Stimulated activated naive B cell treated with anti-CD40 and anti-IgM and Interleukin-4, amounts not matched to agents 10 μg/mL and 1 μg/mL and 100 μg/mL, for 72 hours (primary cell): ENCODE results near the gene NT5M.

ENCODE experiments used
- ATAC-seq, 2 donors: fragments of 150-1000 bp; cut with Tn5 transposase; replicated peaks; 2 replicates each; pipeline ENCODE4 v1.10.0; 2021; ENCODE audit warnings: moderate library complexity in 1 of 2
- DNase-seq: peaks from one replicate; pipeline ENCODE4 v3.0.0; 2021
- H3K27ac Mint-ChIP-seq: one replicate; pipeline ENCODE4 v1.8.0; 2022; ENCODE audit warnings: mild to moderate bottlenecking, mixed read lengths
- H3K27me3 Mint-ChIP-seq, 2 donors: one replicate each; pipeline ENCODE4 v1.8.0; 2022; ENCODE audit warnings: mixed read lengths in 2 of 2
- H3K36me3 Mint-ChIP-seq, 2 donors: one replicate each; pipeline ENCODE4 v1.8.0; 2022; ENCODE audit warnings: mixed read lengths in 2 of 2, mild to moderate bottlenecking in 1 of 2
- H3K4me1 Mint-ChIP-seq, 2 donors: one replicate each; pipeline ENCODE4 v1.8.0; 2022; ENCODE audit warnings: mixed read lengths in 2 of 2, mild to moderate bottlenecking in 1 of 2
- H3K4me3 Mint-ChIP-seq, 2 donors: one replicate each; pipeline ENCODE4 v1.8.0; 2022; ENCODE audit warnings: mild to moderate bottlenecking in 2 of 2, mixed read lengths in 2 of 2, moderate library complexity in 1 of 2
- H3K9me3 Mint-ChIP-seq, 2 donors: one replicate each; pipeline ENCODE4 v1.8.0; 2022; ENCODE audit warnings: mixed read lengths in 2 of 2, mild to moderate bottlenecking in 1 of 2

The NT5M gene

GRCh38 chr17:17361867-17362539, 58.8 kb downstream of the NT5M start:
- Mint-ChIP-seq H3K36me3 (peaks cover 0 to 3% of the 10 kb centered on the region in 2 donors), H3K4me1 (no peaks in the 10 kb centered on the region), H3K27ac (no peak overlapping the region), H3K4me3 (no peak overlapping the region), H3K9me3 (peaks cover 5 to 9% of the 10 kb centered on the region in 2 donors), H3K27me3 (peaks cover 0 to 9% of the 10 kb centered on the region in 2 donors)
- ATAC-seq (no peak), DNase-seq (no peak)

- Mint-ChIP-seq H3K27ac (no peak overlapping the region), H3K9me3 (peaks cover 5 to 9% of the 10 kb centered on the region in 2 donors), H3K4me3 (no peak overlapping the region), H3K4me1 (no peaks in the 10 kb centered on the region), H3K27me3 (peaks cover 0 to 9% of the 10 kb centered on the region in 2 donors), H3K36me3 (peaks cover 0 to 3% of the 10 kb centered on the region in 2 donors)
- ATAC-seq (no peak), DNase-seq (no peak)
These were observed 59.4 kb downstream of the NT5M start for GRCh38 chr17:17362540-17362930.

GRCh38 chr17:17363638-17364337, 60.6 kb downstream of the NT5M start:
- Mint-ChIP-seq H3K27me3 (peaks cover 0 to 9% of the 10 kb centered on the region in 2 donors), H3K4me3 (no peak overlapping the region), H3K27ac (no peak overlapping the region), H3K9me3 (peaks cover 5 to 9% of the 10 kb centered on the region in 2 donors), H3K4me1 (no peaks in the 10 kb centered on the region), H3K36me3 (peaks cover 0 to 3% of the 10 kb centered on the region in 2 donors)
- DNase-seq, result no peak
- no peak for ATAC-seq

- peaks cover 0 to 9% of the 10 kb centered on the region in 2 donors for H3K27me3 Mint-ChIP-seq
- H3K27ac Mint-ChIP-seq, result no peak overlapping the region
- peaks cover 0 to 3% of the 10 kb centered on the region in 2 donors for H3K36me3 Mint-ChIP-seq
- H3K4me1 Mint-ChIP-seq, result no peaks in the 10 kb centered on the region
- no peak overlapping the region for H3K4me3 Mint-ChIP-seq
- no peak for ATAC-seq
- DNase-seq, result no peak
- H3K9me3 Mint-ChIP-seq, result peaks cover 5 to 9% of the 10 kb centered on the region in 2 donors
These were observed 61.1 kb downstream of the NT5M start for GRCh38 chr17:17364338-17364667.

- no peak for ATAC-seq
These were observed 62.4 kb downstream of the NT5M start for GRCh38 chr17:17365476-17366110.

GRCh38 chr17:17366235-17366634, 63.1 kb downstream of the NT5M start:
- DNase-seq (no peak), ATAC-seq (no peak)
- Mint-ChIP-seq H3K36me3 (no peaks in the 10 kb centered on the region), H3K9me3 (peaks cover 0 to 2% of the 10 kb centered on the region in 2 donors), H3K4me3 (no peak overlapping the region), H3K27ac (no peak overlapping the region), H3K4me1 (no peaks in the 10 kb centered on the region), H3K27me3 (peaks cover 0 to 6% of the 10 kb centered on the region in 2 donors)

More at GRCh38 chr17:17365476-17366110, 62.4 kb downstream of the NT5M start:
- H3K9me3 Mint-ChIP-seq, result peaks cover 1 to 2% of the 10 kb centered on the region in 2 donors
- no peak overlapping the region for H3K27ac Mint-ChIP-seq
- H3K27me3 Mint-ChIP-seq, result peaks cover 0 to 9% of the 10 kb centered on the region in 2 donors
- no peak for DNase-seq
- H3K4me3 Mint-ChIP-seq, result no peak overlapping the region
- H3K36me3 Mint-ChIP-seq, result no peaks in the 10 kb centered on the region
- H3K4me1 Mint-ChIP-seq, result no peaks in the 10 kb centered on the region

GRCh38 chr17:17366941-17367875, 64.0 kb downstream of the NT5M start:
- DNase-seq, result no peak
- H3K4me1 Mint-ChIP-seq, result no peaks in the 10 kb centered on the region
- peaks cover 0 to 2% of the 10 kb centered on the region in 2 donors for H3K9me3 Mint-ChIP-seq
- H3K4me3 Mint-ChIP-seq, result no peak overlapping the region
- peaks cover 0 to 5% of the 10 kb centered on the region in 2 donors for H3K27me3 Mint-ChIP-seq
- no peaks in the 10 kb centered on the region for H3K36me3 Mint-ChIP-seq
- H3K27ac Mint-ChIP-seq, result no peak overlapping the region
- ATAC-seq, result no peak

- Mint-ChIP-seq H3K4me1 (no peaks in the 10 kb centered on the region), H3K27ac (no peak overlapping the region), H3K4me3 (no peak overlapping the region), H3K9me3 (peaks cover 0 to 2% of the 10 kb centered on the region in 2 donors), H3K36me3 (no peaks in the 10 kb centered on the region), H3K27me3 (peaks cover 0 to 5% of the 10 kb centered on the region in 2 donors)
- no peak for ATAC-seq
- DNase-seq, result no peak
These were observed 64.8 kb downstream of the NT5M start for GRCh38 chr17:17367931-17368330.

GRCh38 chr17:17370711-17371110, 67.5 kb downstream of the NT5M start:
- H3K27ac Mint-ChIP-seq, result no peak overlapping the region
- H3K27me3 Mint-ChIP-seq, result no peaks in the 10 kb centered on the region
- no peaks in the 10 kb centered on the region for H3K4me1 Mint-ChIP-seq
- H3K9me3 Mint-ChIP-seq, result peaks cover 0 to 2% of the 10 kb centered on the region in 2 donors
- H3K36me3 Mint-ChIP-seq, result no peaks in the 10 kb centered on the region
- no peak for ATAC-seq
- H3K4me3 Mint-ChIP-seq, result no peak overlapping the region
- DNase-seq, result no peak

- Mint-ChIP-seq H3K4me1 (no peaks in the 10 kb centered on the region), H3K27me3 (no peaks in the 10 kb centered on the region), H3K4me3 (no peak overlapping the region), H3K36me3 (no peaks in the 10 kb centered on the region), H3K9me3 (no peaks in the 10 kb centered on the region), H3K27ac (no peak overlapping the region)
- ATAC-seq (no peak), DNase-seq (no peak)
These were observed 69.8 kb downstream of the NT5M start for GRCh38 chr17:17372856-17373520.

- no peak for ATAC-seq
These were observed 72.7 kb downstream of the NT5M start for GRCh38 chr17:17375841-17376240.

GRCh38 chr17:17376362-17376761, 73.2 kb downstream of the NT5M start:
- no peaks in the 10 kb centered on the region for H3K9me3 Mint-ChIP-seq
- DNase-seq, result no peak

More at GRCh38 chr17:17375841-17376240, 72.7 kb downstream of the NT5M start:
- Mint-ChIP-seq H3K36me3 (no peaks in the 10 kb centered on the region), H3K9me3 (no peaks in the 10 kb centered on the region), H3K27me3 (peaks cover 0 to 3% of the 10 kb centered on the region in 2 donors), H3K4me3 (no peak overlapping the region), H3K4me1 (no peaks in the 10 kb centered on the region), H3K27ac (peak overlapping the region; percentile 22)
- no peak for DNase-seq

GRCh38 chr17:17377071-17377967, 74.1 kb downstream of the NT5M start:
- H3K4me3 Mint-ChIP-seq, result no peak overlapping the region
- ATAC-seq, result no peak
- no peaks in the 10 kb centered on the region for H3K4me1 Mint-ChIP-seq
- DNase-seq, result no peak
- H3K27ac Mint-ChIP-seq, result no peak overlapping the region
- H3K9me3 Mint-ChIP-seq, result no peaks in the 10 kb centered on the region
- H3K27me3 Mint-ChIP-seq, result peaks cover 0 to 3% of the 10 kb centered on the region in 2 donors
- no peaks in the 10 kb centered on the region for H3K36me3 Mint-ChIP-seq

More at GRCh38 chr17:17376362-17376761, 73.2 kb downstream of the NT5M start:
- Mint-ChIP-seq H3K27ac (no peak overlapping the region), H3K4me1 (no peaks in the 10 kb centered on the region), H3K27me3 (peaks cover 0 to 3% of the 10 kb centered on the region in 2 donors), H3K36me3 (no peaks in the 10 kb centered on the region), H3K4me3 (no peak overlapping the region)
- no peak for ATAC-seq
